GM12878 (cell line): ENCODE data around the gene VRK3. TPM values are rescaled to one million over a fixed set of nuclear protein-coding genes. Genes with fewer than 3 reads are reported as not detected.

Source experiments
- CREB1 ChIP-seq: IDR thresholded peaks from 2 replicates; pipeline ENCODE4 v1.6.1; 2012; ENCODE audit warnings: low read depth, mild to moderate bottlenecking, inconsistent platforms
- CREM ChIP-seq: IDR thresholded peaks from 2 replicates; pipeline ENCODE4 v1.6.1; 2014; ENCODE audit warnings: antibody characterized with exemption, low read depth
- FOS ChIP-seq: IDR thresholded peaks from 3 replicates; pipeline ENCODE4 v1.6.1; 2011; ENCODE audit warnings: borderline replicate concordance; ENCODE audit not compliant: insufficient read length; ENCODE audit errors: extremely low read depth
- FOXK2 ChIP-seq: fragments of 450-650 bp; IDR thresholded peaks from 2 replicates; pipeline ENCODE4 v1.6.1; 2017; ENCODE audit warnings: mild to moderate bottlenecking, moderate library complexity
- LARP7 ChIP-seq: fragments of 450-650 bp; IDR thresholded peaks from 2 replicates; pipeline ENCODE4 v1.6.1; 2017; ENCODE audit warnings: mild to moderate bottlenecking
- NBN ChIP-seq: fragments of 450-650 bp; IDR thresholded peaks from 2 replicates; pipeline ENCODE4 v1.6.1; 2016
- RELA ChIP-seq: fragments of 450-650 bp; IDR thresholded peaks from 2 replicates; pipeline ENCODE4 v1.8.0; 2014; ENCODE audit warnings: borderline replicate concordance; ENCODE audit not compliant: partially characterized antibody
- SMAD1 ChIP-seq: fragments of 450-650 bp; IDR thresholded peaks from 2 replicates; pipeline ENCODE4 v1.6.1; 2018; ENCODE audit warnings: mild to moderate bottlenecking, low read depth; ENCODE audit not compliant: partially characterized antibody
- ZBED1 ChIP-seq: IDR thresholded peaks from 2 replicates; pipeline ENCODE4 v1.6.1; 2016; ENCODE audit warnings: borderline replicate concordance
- polyA plus RNA-seq, 11 experiments: library from polyadenylated mRNA; depleted of rRNA in 4 of 11; unstranded in 6 of 11; stranded (reverse) in 5 of 11; fragments of >200 nt; fragmentation: Nextera tagmentation in 4 of 11; fragmentation: Illumina TruSeq in 1 of 11; extraction: Ambion mirVana in 4 of 11; extraction: Trizol in 1 of 11; gene quantifications; 1 replicate in 1 of 11; 2 replicates in 10 of 11; pipeline versions ENCODE4 v1.2.1 to v1.2.3, GENCODE V29; 2011 to 2016; ENCODE audit warnings: inconsistent platforms in 2 of 11, missing spikeins in 2 of 11, low read depth in 1 of 11
- total RNA-seq, 4 experiments: library from RNA; depleted of rRNA in 3 of 4; stranded (reverse); fragments of >200 nt in 3 of 4; fragmentation: Illumina TruSeq in 1 of 4; extraction: Trizol in 1 of 4; gene quantifications; 2 replicates each; pipeline versions ENCODE4 v1.2.1 to v1.2.3, GENCODE V29; 2013 to 2021
- TF ChIP-seq, protein P1 (sequence below): fragments of 450-650 bp; IDR thresholded peaks from 2 replicates; pipeline ENCODE4 v1.6.1; 2017; ENCODE audit warnings: antibody characterized with exemption, mild to moderate bottlenecking, moderate library complexity
- TF ChIP-seq, protein P2 (sequence below): fragments of 150-350 bp; IDR thresholded peaks from 2 replicates; pipeline ENCODE4 v1.6.1; 2016; ENCODE audit warnings: low read depth, low read length
- TF ChIP-seq, protein P3 (sequence below): fragments of 450-650 bp; IDR thresholded peaks from 2 replicates; pipeline ENCODE4 v1.6.1; 2017; ENCODE audit warnings: mild to moderate bottlenecking, moderate library complexity
- TF ChIP-seq, protein P4 (sequence below): fragments of 450-650 bp; IDR thresholded peaks from 2 replicates; pipeline ENCODE4 v1.6.1; 2016; ENCODE audit warnings: mild to moderate bottlenecking
- TF ChIP-seq, protein P5 (sequence below): IDR thresholded peaks from 2 replicates; pipeline ENCODE4 v1.6.1; 2011; ENCODE audit warnings: mild to moderate bottlenecking, low read depth, low read length, moderate library complexity; ENCODE audit not compliant: insufficient replicate concordance

VRK3 gene
- total and polyA plus RNA-seq, 10 of the 15 experiments (the other 5 are each of a cell fraction or from before 2014, with no cell fraction given) = 17.3 to 61.9 (median 35.5) TPM

DNA sequence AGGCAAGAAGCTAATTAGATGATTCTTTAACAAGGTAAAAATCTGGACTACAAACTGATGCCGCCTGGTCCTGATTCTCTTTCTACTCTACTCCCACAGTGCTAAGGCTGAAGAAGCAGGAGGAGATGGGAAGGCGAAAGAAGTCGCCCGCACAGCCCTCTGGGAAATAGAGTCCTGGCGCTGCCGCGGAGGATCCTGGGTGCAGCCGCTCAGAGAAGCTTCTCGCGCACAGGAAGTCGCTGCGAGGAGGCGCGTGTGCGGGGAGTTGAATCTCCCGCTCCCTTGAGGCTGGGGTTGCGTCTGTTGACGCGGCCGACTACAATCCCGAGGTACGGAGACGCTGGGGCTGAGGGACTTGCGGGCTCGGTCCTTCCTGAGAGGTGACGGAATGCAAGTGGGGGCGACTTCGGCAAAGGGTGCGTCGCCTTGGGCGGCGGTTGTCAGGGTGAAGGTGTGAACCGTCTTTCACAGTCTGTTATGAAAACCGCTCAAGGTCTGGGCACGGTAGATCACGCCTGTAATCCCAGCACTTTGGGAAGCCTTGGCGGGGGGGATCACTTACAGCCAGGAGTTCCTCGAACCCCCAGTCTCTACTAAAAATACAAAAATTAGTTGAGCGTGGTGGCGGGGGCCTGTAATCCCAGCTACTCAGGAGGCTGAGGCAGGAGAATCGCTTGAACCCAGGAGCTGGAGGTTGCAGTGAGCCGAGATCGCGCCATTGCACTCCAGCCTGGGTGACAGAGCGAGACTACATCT is 800 bp upstream of the VRK3 start, which contains the start of gene ZNF473 (continued):
- TF ChIP-seq, protein P1, sequence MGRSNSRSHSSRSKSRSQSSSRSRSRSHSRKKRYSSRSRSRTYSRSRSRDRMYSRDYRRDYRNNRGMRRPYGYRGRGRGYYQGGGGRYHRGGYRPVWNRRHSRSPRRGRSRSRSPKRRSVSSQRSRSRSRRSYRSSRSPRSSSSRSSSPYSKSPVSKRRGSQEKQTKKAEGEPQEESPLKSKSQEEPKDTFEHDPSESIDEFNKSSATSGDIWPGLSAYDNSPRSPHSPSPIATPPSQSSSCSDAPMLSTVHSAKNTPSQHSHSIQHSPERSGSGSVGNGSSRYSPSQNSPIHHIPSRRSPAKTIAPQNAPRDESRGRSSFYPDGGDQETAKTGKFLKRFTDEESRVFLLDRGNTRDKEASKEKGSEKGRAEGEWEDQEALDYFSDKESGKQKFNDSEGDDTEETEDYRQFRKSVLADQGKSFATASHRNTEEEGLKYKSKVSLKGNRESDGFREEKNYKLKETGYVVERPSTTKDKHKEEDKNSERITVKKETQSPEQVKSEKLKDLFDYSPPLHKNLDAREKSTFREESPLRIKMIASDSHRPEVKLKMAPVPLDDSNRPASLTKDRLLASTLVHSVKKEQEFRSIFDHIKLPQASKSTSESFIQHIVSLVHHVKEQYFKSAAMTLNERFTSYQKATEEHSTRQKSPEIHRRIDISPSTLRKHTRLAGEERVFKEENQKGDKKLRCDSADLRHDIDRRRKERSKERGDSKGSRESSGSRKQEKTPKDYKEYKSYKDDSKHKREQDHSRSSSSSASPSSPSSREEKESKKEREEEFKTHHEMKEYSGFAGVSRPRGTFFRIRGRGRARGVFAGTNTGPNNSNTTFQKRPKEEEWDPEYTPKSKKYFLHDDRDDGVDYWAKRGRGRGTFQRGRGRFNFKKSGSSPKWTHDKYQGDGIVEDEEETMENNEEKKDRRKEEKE = no peak
- no peak for TF ChIP-seq FOS
- peak; percentile 64; the same call in 1 of the 2 replicates for TF ChIP-seq NBN
- no peak for TF ChIP-seq ZBED1
- TF ChIP-seq, protein P2, sequence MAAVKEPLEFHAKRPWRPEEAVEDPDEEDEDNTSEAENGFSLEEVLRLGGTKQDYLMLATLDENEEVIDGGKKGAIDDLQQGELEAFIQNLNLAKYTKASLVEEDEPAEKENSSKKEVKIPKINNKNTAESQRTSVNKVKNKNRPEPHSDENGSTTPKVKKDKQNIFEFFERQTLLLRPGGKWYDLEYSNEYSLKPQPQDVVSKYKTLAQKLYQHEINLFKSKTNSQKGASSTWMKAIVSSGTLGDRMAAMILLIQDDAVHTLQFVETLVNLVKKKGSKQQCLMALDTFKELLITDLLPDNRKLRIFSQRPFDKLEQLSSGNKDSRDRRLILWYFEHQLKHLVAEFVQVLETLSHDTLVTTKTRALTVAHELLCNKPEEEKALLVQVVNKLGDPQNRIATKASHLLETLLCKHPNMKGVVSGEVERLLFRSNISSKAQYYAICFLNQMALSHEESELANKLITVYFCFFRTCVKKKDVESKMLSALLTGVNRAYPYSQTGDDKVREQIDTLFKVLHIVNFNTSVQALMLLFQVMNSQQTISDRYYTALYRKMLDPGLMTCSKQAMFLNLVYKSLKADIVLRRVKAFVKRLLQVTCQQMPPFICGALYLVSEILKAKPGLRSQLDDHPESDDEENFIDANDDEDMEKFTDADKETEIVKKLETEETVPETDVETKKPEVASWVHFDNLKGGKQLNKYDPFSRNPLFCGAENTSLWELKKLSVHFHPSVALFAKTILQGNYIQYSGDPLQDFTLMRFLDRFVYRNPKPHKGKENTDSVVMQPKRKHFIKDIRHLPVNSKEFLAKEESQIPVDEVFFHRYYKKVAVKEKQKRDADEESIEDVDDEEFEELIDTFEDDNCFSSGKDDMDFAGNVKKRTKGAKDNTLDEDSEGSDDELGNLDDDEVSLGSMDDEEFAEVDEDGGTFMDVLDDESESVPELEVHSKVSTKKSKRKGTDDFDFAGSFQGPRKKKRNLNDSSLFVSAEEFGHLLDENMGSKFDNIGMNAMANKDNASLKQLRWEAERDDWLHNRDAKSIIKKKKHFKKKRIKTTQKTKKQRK = no peak
- no peak for TF ChIP-seq SMAD1
- peak; percentile 77 for TF ChIP-seq CREM
- TF ChIP-seq, protein P3, sequence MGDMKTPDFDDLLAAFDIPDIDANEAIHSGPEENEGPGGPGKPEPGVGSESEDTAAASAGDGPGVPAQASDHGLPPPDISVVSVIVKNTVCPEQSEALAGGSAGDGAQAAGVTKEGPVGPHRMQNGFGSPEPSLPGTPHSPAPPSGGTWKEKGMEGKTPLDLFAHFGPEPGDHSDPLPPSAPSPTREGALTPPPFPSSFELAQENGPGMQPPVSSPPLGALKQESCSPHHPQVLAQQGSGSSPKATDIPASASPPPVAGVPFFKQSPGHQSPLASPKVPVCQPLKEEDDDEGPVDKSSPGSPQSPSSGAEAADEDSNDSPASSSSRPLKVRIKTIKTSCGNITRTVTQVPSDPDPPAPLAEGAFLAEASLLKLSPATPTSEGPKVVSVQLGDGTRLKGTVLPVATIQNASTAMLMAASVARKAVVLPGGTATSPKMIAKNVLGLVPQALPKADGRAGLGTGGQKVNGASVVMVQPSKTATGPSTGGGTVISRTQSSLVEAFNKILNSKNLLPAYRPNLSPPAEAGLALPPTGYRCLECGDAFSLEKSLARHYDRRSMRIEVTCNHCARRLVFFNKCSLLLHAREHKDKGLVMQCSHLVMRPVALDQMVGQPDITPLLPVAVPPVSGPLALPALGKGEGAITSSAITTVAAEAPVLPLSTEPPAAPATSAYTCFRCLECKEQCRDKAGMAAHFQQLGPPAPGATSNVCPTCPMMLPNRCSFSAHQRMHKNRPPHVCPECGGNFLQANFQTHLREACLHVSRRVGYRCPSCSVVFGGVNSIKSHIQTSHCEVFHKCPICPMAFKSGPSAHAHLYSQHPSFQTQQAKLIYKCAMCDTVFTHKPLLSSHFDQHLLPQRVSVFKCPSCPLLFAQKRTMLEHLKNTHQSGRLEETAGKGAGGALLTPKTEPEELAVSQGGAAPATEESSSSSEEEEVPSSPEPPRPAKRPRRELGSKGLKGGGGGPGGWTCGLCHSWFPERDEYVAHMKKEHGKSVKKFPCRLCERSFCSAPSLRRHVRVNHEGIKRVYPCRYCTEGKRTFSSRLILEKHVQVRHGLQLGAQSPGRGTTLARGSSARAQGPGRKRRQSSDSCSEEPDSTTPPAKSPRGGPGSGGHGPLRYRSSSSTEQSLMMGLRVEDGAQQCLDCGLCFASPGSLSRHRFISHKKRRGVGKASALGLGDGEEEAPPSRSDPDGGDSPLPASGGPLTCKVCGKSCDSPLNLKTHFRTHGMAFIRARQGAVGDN = peak; percentile 98
- TF ChIP-seq, protein P4, sequence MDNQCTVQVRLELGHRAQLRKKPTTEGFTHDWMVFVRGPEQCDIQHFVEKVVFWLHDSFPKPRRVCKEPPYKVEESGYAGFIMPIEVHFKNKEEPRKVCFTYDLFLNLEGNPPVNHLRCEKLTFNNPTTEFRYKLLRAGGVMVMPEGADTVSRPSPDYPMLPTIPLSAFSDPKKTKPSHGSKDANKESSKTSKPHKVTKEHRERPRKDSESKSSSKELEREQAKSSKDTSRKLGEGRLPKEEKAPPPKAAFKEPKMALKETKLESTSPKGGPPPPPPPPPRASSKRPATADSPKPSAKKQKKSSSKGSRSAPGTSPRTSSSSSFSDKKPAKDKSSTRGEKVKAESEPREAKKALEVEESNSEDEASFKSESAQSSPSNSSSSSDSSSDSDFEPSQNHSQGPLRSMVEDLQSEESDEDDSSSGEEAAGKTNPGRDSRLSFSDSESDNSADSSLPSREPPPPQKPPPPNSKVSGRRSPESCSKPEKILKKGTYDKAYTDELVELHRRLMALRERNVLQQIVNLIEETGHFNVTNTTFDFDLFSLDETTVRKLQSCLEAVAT = peak; percentile 95
- TF ChIP-seq LARP7 = peak; percentile 74; the same call in 1 of the 2 replicates
- no peak for TF ChIP-seq FOXK2
- TF ChIP-seq, protein P5, sequence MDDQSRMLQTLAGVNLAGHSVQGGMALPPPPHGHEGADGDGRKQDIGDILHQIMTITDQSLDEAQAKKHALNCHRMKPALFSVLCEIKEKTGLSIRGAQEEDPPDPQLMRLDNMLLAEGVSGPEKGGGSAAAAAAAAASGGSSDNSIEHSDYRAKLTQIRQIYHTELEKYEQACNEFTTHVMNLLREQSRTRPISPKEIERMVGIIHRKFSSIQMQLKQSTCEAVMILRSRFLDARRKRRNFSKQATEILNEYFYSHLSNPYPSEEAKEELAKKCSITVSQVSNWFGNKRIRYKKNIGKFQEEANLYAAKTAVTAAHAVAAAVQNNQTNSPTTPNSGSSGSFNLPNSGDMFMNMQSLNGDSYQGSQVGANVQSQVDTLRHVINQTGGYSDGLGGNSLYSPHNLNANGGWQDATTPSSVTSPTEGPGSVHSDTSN = no peak
- TF ChIP-seq CREB1 = peak; percentile 85
- no peak for TF ChIP-seq RELA
